Nephron (organoid): Measurements from ENCODE around the gene OTOP3.

Source experiments
- H3K27ac Mint-ChIP-seq, 3 experiments: 2 replicates each; pipeline ENCODE4 v1.8.0; 2020; ENCODE audit warnings: mixed read lengths in 3 of 3, mild to moderate bottlenecking in 2 of 3, moderate library complexity in 1 of 3
- H3K27me3 Mint-ChIP-seq: 2 replicates; pipeline ENCODE4 v1.8.0; 2021; ENCODE audit warnings: low read depth, mild to moderate bottlenecking, moderate library complexity, mixed read lengths
- H3K36me3 Mint-ChIP-seq: 2 replicates; pipeline ENCODE4 v1.8.0; 2020; ENCODE audit warnings: low read depth, mixed read lengths
- H3K4me1 Mint-ChIP-seq: 2 replicates; pipeline ENCODE4 v1.8.0; 2020; ENCODE audit warnings: mixed read lengths
- H3K4me3 Mint-ChIP-seq, 3 experiments: 2 replicates each; pipeline ENCODE4 v1.8.0; 2020; ENCODE audit warnings: mild to moderate bottlenecking in 3 of 3, mixed read lengths in 3 of 3, moderate library complexity in 2 of 3
- H3K9me3 Mint-ChIP-seq: 2 replicates; pipeline ENCODE4 v1.8.0; 2020; ENCODE audit warnings: mixed read lengths
- CTCF ChIP-seq, 3 experiments: fragments of 200-600 bp; sonication (generic); IDR thresholded peaks; one replicate each; pipeline ENCODE4 v1.5.0; 2021; ENCODE audit warnings: antibody characterized with exemption in 3 of 3; ENCODE audit not compliant: unreplicated experiment in 3 of 3

The OTOP3 gene

GRCh38 chr17:74923538-74924249 is 12.0 kb upstream of the OTOP3 start:
- H3K27me3 Mint-ChIP-seq: peaks cover 85% of the 10 kb centered on the region
- no peaks in the 10 kb centered on the region for H3K9me3 Mint-ChIP-seq
- peak overlapping the region in 1 of 3 experiments; percentile 71 for H3K4me3 Mint-ChIP-seq
- no peaks in the 10 kb centered on the region for H3K4me1 Mint-ChIP-seq
- no peak overlapping the region for H3K27ac Mint-ChIP-seq
- TF ChIP-seq CTCF (IDR thresholded peaks at IDR 0.05; ENCODE audit: unreplicated experiment in 3 of 3): peak; percentile 80 to 88 (median 81)
- H3K36me3 Mint-ChIP-seq: no peaks in the 10 kb centered on the region

GRCh38 chr17:74924250-74924948 is 11.3 kb upstream of the OTOP3 start, which contains the start of gene OTOP2:
OTOP2 (plus strand) TSS chr17:74924273; CDS start chr17:74924633, 360 bp downstream.
- peak within 1 kb of the TSS; percentile 54 to 72 (median 71) for H3K4me3 Mint-ChIP-seq
- TF ChIP-seq CTCF (IDR thresholded peaks at IDR 0.05; ENCODE audit: unreplicated experiment in 3 of 3): no peak
- no peak within 1 kb of the TSS for H3K27ac Mint-ChIP-seq
- H3K36me3 Mint-ChIP-seq: no peaks in the 10 kb centered on the region
- no peaks in the 10 kb centered on the region for H3K9me3 Mint-ChIP-seq
- peaks cover 84% of the 10 kb centered on the region for H3K27me3 Mint-ChIP-seq
- H3K4me1 Mint-ChIP-seq: no peaks in the 10 kb centered on the region

- Mint-ChIP-seq H3K27me3 (peaks cover 89% of the 10 kb centered on the region), H3K27ac (no peak overlapping the region), H3K36me3 (no peaks in the 10 kb centered on the region), H3K4me1 (no peaks in the 10 kb centered on the region), H3K4me3 (peak overlapping the region in 2 of 3 experiments; percentile 23 to 45), H3K9me3 (no peaks in the 10 kb centered on the region)
- TF ChIP-seq CTCF (IDR thresholded peaks at IDR 0.05; ENCODE audit: unreplicated experiment in 3 of 3): no peak
Measured at GRCh38 chr17:74925242-74925641, 10.5 kb upstream of the OTOP3 start.

GRCh38 chr17:74928786-74929185 is 6.9 kb upstream of the OTOP3 start:
- no peaks in the 10 kb centered on the region for H3K9me3 Mint-ChIP-seq
- H3K4me3 Mint-ChIP-seq: no peak overlapping the region
- H3K27me3 Mint-ChIP-seq: peaks cover 99% of the 10 kb centered on the region
- no peak for TF ChIP-seq CTCF (IDR thresholded peaks at IDR 0.05; ENCODE audit: unreplicated experiment in 3 of 3)
- no peaks in the 10 kb centered on the region for H3K4me1 Mint-ChIP-seq
- H3K36me3 Mint-ChIP-seq: no peaks in the 10 kb centered on the region
- H3K27ac Mint-ChIP-seq: no peak overlapping the region

GRCh38 chr17:74930535-74931036 is 5.1 kb upstream of the OTOP3 start:
- H3K9me3 Mint-ChIP-seq: no peaks in the 10 kb centered on the region
- no peaks in the 10 kb centered on the region for H3K36me3 Mint-ChIP-seq
- H3K27me3 Mint-ChIP-seq: peaks cover 99% of the 10 kb centered on the region
- TF ChIP-seq CTCF (IDR thresholded peaks at IDR 0.05; ENCODE audit: unreplicated experiment in 3 of 3): no peak
- H3K27ac Mint-ChIP-seq: no peak overlapping the region
- H3K4me3 Mint-ChIP-seq: no peak overlapping the region
- H3K4me1 Mint-ChIP-seq: no peaks in the 10 kb centered on the region
